ENCODE measurements around the gene BCL2. TPM values are rescaled to one million over a fixed set of nuclear protein-coding genes. Genes with fewer than 3 reads are reported as not detected.

BCL2 gene
- total RNA-seq, 1 experiment from 2014 or later: 2.5 TPM

DNA sequence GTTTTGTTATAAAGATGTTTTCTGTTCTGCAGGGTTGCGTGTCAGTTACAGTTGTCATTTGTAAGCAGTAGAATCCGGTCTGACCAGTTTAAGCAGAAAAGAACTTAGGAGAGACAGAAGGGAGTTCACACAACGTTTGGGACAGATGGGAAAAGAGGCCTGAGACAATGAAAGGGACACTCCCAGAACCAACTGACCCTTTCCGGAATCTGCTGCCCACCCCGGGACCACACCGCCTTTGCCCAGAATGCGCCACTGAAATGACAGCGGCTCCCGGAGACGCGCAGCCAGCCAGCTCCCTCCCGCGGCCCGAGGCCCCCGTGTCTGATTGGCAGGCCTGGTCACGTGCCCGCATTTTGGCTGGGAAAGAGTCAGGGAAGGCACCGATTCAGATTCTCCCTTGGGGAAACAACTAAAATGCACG, 244.6 kb downstream of the BCL2 start:
- no TSS peak for BruUV-seq (replicated peaks)
- H2AFZ ChIP-seq (ENCODE audit: low read depth, low read length, poor library complexity, severe bottlenecking): peak overlapping the region; percentile 100
- H3K4me2 ChIP-seq (ENCODE audit: low read length): peak overlapping the region; percentile 83
- H3K4me3 ChIP-seq (replicated peaks in 1 of 2; ENCODE audit: low read depth in 1 of 2, low read length in 2 of 2): peak overlapping the region; percentile 44 to 55
- ChIA-PET POLR2A (no interaction called here), RAD21 (ENCODE audit: low non-redundant PET in 1 of 2, low total read pairs in 2 of 2, uncharacterized antibody in 2 of 2, unreplicated experiment in 2 of 2) (no interaction called here), CTCF (no interaction called here)
- no peak overlapping the region for H3K9ac ChIP-seq (ENCODE audit: low read length)
- intact Hi-C loops (cut with micrococcal nuclease): no loop called here
- peaks cover 0 to 3% of the 10 kb centered on the region in 2 experiments; a peak in 1 of 4 replicates for H3K9me3 ChIP-seq (ENCODE audit: control insufficient read depth in 1 of 2, insufficient read depth in 1 of 2, low read depth in 1 of 2, low read length in 2 of 2)
- no peak overlapping the region for H3K27ac ChIP-seq (ENCODE audit: low read depth, low read length)
- DNase-seq (ENCODE audit: low read depth, low spot score): peak; percentile 28
- H3K36me3 ChIP-seq (ENCODE audit: control insufficient read depth in 1 of 2, insufficient read depth in 2 of 2, low read length in 2 of 2): no peaks in the 10 kb centered on the region
- H3K27me3 ChIP-seq (ENCODE audit: insufficient read depth, low read length): no peaks in the 10 kb centered on the region
- H3K79me2 ChIP-seq (ENCODE audit: insufficient read depth, low read length): no peaks in the 10 kb centered on the region
- ATAC-seq: peak; percentile 98
- H3K9me2 ChIP-seq (ENCODE audit: insufficient read depth): no peaks in the 10 kb centered on the region
- no peaks in the 10 kb centered on the region for H4K20me1 ChIP-seq (ENCODE audit: insufficient read depth)
- peaks cover 8 to 10% of the 10 kb centered on the region in 2 experiments; a peak in 3 of 4 replicates for H3K4me1 ChIP-seq (ENCODE audit: control insufficient read depth in 1 of 2, insufficient read depth in 2 of 2, low read length in 2 of 2)
- TF ChIP-seq, protein P1, sequence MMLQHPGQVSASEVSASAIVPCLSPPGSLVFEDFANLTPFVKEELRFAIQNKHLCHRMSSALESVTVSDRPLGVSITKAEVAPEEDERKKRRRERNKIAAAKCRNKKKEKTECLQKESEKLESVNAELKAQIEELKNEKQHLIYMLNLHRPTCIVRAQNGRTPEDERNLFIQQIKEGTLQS (IDR thresholded peaks at IDR 0.05): no peak
- TF ChIP-seq CBX3 (IDR thresholded peaks at IDR 0.05; ENCODE audit: low read depth) (0 out of 2 replicates have a peak, but pooled peaks have one; percentile 17), EZH2 (IDR thresholded peaks at IDR 0.05) (no peak), CEBPB (IDR thresholded peaks at IDR 0.05; ENCODE audit: low read depth) (no peak), JUND (IDR thresholded peaks at IDR 0.05) (no peak), ZFX (IDR thresholded peaks at IDR 0.05) (no peak), FOSL1 (IDR thresholded peaks at IDR 0.05; ENCODE audit: low read depth) (no peak), EGR1 (IDR thresholded peaks at IDR 0.05; ENCODE audit: low read depth) (no peak), ZNF274 (IDR thresholded peaks at IDR 0.05; ENCODE audit: low read depth, low read length) (no peak), EZH2phosphoT487 (IDR thresholded peaks at IDR 0.05; ENCODE audit: borderline replicate concordance) (no peak), SRF (IDR thresholded peaks at IDR 0.05; ENCODE audit: low read depth) (no peak), ELF1 (IDR thresholded peaks at IDR 0.05; ENCODE audit: borderline replicate concordance, low read depth) (no peak), TCF7L2 (IDR thresholded peaks at IDR 0.05; ENCODE audit: borderline replicate concordance, extremely low read depth, insufficient read depth, insufficient read length) (no peak), POLR2AphosphoS5 (IDR thresholded peaks at IDR 0.05; ENCODE audit: low read depth, low read length) (0 out of 2 replicates have a peak, but pooled peaks have one; percentile 33), SP1 (IDR thresholded peaks at IDR 0.05; ENCODE audit: low read depth) (peak; percentile 42), POLR2A (IDR thresholded peaks at IDR 0.05; ENCODE audit: borderline replicate concordance, extremely low read depth, insufficient read depth, insufficient read length) (no peak), SIN3A (IDR thresholded peaks at IDR 0.05; ENCODE audit: low read depth) (no peak), RAD21 (IDR thresholded peaks at IDR 0.05; ENCODE audit: low read depth) (no peak)
- TF ChIP-seq, protein P2, sequence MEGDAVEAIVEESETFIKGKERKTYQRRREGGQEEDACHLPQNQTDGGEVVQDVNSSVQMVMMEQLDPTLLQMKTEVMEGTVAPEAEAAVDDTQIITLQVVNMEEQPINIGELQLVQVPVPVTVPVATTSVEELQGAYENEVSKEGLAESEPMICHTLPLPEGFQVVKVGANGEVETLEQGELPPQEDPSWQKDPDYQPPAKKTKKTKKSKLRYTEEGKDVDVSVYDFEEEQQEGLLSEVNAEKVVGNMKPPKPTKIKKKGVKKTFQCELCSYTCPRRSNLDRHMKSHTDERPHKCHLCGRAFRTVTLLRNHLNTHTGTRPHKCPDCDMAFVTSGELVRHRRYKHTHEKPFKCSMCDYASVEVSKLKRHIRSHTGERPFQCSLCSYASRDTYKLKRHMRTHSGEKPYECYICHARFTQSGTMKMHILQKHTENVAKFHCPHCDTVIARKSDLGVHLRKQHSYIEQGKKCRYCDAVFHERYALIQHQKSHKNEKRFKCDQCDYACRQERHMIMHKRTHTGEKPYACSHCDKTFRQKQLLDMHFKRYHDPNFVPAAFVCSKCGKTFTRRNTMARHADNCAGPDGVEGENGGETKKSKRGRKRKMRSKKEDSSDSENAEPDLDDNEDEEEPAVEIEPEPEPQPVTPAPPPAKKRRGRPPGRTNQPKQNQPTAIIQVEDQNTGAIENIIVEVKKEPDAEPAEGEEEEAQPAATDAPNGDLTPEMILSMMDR (IDR thresholded peaks at IDR 0.05 in 2 of 3, conservative IDR thresholded peaks at IDR 0.05 in 1 of 3; ENCODE audit: borderline replicate concordance in 1 of 3, insufficient read depth in 1 of 3, low read depth in 2 of 3, low read length in 2 of 3): no peak
- TF ChIP-seq, protein P3, sequence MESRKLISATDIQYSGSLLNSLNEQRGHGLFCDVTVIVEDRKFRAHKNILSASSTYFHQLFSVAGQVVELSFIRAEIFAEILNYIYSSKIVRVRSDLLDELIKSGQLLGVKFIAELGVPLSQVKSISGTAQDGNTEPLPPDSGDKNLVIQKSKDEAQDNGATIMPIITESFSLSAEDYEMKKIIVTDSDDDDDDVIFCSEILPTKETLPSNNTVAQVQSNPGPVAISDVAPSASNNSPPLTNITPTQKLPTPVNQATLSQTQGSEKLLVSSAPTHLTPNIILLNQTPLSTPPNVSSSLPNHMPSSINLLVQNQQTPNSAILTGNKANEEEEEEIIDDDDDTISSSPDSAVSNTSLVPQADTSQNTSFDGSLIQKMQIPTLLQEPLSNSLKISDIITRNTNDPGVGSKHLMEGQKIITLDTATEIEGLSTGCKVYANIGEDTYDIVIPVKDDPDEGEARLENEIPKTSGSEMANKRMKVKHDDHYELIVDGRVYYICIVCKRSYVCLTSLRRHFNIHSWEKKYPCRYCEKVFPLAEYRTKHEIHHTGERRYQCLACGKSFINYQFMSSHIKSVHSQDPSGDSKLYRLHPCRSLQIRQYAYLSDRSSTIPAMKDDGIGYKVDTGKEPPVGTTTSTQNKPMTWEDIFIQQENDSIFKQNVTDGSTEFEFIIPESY (IDR thresholded peaks at IDR 0.05; ENCODE audit: extremely low read depth, insufficient replicate concordance, low read length): no peak
- TF ChIP-seq, protein P4, sequence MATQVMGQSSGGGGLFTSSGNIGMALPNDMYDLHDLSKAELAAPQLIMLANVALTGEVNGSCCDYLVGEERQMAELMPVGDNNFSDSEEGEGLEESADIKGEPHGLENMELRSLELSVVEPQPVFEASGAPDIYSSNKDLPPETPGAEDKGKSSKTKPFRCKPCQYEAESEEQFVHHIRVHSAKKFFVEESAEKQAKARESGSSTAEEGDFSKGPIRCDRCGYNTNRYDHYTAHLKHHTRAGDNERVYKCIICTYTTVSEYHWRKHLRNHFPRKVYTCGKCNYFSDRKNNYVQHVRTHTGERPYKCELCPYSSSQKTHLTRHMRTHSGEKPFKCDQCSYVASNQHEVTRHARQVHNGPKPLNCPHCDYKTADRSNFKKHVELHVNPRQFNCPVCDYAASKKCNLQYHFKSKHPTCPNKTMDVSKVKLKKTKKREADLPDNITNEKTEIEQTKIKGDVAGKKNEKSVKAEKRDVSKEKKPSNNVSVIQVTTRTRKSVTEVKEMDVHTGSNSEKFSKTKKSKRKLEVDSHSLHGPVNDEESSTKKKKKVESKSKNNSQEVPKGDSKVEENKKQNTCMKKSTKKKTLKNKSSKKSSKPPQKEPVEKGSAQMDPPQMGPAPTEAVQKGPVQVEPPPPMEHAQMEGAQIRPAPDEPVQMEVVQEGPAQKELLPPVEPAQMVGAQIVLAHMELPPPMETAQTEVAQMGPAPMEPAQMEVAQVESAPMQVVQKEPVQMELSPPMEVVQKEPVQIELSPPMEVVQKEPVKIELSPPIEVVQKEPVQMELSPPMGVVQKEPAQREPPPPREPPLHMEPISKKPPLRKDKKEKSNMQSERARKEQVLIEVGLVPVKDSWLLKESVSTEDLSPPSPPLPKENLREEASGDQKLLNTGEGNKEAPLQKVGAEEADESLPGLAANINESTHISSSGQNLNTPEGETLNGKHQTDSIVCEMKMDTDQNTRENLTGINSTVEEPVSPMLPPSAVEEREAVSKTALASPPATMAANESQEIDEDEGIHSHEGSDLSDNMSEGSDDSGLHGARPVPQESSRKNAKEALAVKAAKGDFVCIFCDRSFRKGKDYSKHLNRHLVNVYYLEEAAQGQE (IDR thresholded peaks at IDR 0.05; ENCODE audit: low read depth): no peak
- TF ChIP-seq, protein P5, sequence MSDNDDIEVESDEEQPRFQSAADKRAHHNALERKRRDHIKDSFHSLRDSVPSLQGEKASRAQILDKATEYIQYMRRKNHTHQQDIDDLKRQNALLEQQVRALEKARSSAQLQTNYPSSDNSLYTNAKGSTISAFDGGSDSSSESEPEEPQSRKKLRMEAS (IDR thresholded peaks at IDR 0.05): peak; percentile 71
